ENCODE measurements around the gene MEX3A.

The MEX3A gene

GRCh38 chr1:156102633-156103511 is 20.6 kb upstream of the MEX3A start:
- DNase-seq (ENCODE audit: low read depth): peak; percentile 60

DNA sequence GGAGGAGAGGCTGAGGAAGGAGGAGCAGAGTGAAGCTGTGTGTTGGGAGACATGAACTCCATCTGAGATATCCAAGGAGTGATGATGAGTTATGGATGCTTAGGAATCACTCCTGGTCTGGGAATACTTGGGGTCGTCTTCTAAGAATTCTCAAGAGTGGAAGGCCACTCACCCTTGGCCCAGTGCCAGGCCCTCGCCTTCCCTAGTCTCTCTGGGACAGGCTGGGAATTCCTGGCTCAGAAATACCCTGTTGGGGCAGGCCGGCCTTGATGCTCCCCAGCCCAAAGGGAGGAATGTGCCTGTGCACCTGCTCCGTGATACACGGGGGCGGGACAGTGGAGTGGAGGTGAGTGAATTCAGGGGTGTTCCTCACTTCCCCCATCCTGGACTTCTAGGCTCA is 19.6 kb upstream of the MEX3A start:
- no peak for DNase-seq (ENCODE audit: low read depth)

- no peak for DNase-seq (ENCODE audit: low read depth)
Measured at GRCh38 chr1:156100205-156100995, 18.1 kb upstream of the MEX3A start.

DNA sequence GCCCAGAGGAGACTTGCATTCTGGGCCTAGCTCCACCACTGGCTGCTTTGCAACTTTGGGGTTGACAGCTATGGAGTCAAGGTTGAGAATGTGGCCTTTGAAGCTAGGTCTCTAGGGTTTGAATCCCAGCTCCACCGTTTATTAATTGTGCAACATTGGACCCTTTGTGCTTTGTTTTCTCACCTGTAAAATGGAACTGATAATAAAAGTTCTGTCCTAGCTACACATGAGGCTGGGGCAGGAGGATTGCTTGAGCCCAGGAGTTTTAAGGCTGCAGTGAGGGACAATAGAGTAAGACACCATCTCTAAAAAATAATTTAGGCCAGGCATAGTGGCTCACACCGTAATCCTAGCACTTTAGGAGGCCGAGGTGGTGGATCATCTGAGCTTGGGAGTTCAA is 17.0 kb upstream of the MEX3A start:
- DNase-seq (ENCODE audit: low read depth): no peak

GRCh38 chr1:156098784-156099183 is 16.5 kb upstream of the MEX3A start:
- no peak for DNase-seq (ENCODE audit: low read depth)

DNA sequence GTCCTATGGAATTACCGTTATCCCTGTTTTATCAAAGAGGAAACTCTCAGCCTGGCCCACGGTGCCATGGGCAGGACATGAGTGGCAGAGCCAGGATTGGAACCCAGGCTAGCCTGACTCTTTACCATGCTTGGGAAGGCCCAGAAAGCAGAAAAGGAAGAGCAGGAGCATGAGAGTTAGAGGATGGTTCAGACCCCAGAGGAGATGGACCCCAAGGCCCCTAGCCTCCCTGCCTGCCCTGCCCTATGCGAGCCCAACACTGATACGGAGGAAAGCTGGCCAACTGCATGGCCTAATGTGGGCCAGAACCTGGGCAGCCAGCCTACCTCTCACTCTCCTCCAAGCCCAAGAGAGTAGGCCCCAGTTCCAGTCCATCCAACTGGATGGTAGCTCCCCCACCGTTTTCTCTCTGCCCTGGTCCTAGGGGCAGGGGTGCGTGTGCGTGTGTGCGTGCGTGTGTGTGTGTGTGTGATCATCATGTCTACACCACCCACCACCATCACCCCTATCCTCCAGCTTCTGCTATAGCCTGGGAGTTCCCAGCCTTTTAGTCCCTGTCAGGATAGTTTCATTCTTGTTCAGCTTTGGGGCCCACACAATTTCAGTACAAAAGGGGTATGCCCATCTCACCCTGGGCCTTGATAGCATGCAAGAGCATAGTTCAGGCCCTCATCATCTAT is 15.4 kb upstream of the MEX3A start:
- DNase-seq (ENCODE audit: low read depth): no peak

GRCh38 chr1:156096640-156097391 is 14.6 kb upstream of the MEX3A start:
- peak; percentile 80 for DNase-seq (ENCODE audit: low read depth)

DNA sequence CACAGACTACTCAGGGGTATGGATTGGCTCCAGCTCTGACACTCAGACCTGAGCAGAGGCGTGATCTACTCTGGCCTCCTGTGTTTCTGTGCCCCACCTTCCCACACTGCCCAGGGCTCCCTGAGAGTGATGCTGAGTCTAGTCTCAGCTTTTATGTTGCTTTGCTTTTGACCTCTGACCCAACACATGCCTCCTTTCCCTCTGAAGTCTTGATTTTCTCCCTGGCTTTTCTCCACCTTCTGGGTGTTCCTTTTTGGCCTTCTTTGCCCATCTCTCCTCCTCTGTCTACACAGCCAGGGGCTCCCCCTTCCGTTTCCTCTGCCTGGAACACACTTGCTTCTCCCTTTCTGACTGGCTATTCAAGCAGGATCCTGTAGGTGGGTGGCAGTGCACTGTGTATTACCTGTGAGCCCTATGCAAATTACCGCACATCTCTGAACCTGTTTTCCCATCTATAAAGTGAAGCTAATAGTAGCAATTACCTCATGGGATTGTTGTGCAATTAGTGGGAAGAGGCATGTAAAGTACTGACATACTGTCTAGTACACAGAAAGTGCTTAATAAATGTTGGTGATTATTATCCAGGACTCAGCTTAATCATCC is 13.7 kb upstream of the MEX3A start:
- DNase-seq (ENCODE audit: low read depth): no peak

DNA sequence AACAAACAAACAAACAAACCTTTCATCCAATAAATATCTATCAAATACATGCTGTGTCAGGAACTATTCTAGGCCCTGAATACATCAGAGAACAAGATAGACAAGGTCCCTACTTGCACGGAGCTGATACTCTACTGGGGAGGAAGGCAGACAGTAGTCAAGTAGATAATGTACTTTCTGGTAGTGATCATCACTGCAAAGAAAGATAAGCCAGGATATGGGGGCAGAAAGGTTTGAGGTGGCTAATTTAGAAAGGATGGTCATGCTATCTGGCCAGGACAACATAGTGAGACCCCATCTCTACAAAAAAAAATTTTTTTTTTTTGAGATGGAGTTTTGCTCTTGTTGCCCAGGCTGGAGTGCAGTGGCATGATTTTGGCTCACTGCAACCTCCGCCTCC is 9.3 kb upstream of the MEX3A start:
- no peak for DNase-seq (ENCODE audit: low read depth)

DNA sequence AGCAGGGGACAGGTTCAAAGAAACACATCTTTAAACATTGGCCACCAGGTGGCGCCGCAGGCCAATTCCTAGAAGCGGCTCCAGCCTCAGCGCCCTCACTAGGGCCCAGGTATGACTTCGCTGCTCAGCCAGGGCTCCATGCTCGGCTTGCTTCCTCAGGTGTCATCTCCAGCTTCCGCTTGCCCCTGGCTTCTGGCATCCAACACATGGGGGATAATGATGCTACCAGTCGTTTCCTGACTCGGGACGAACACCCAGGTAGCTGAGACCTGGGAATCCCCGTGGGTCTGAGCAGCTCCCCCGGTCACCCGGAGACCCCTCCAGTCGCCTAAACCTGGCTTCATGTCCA is 8.5 kb upstream of the MEX3A start:
- peak; percentile 64 for DNase-seq (ENCODE audit: low read depth)

- no peak for DNase-seq (ENCODE audit: low read depth)
Measured at GRCh38 chr1:156090138-156090839, 8.0 kb upstream of the MEX3A start.

GRCh38 chr1:156089704-156090103 is 7.4 kb upstream of the MEX3A start:
- no peak for DNase-seq (ENCODE audit: low read depth)

DNA sequence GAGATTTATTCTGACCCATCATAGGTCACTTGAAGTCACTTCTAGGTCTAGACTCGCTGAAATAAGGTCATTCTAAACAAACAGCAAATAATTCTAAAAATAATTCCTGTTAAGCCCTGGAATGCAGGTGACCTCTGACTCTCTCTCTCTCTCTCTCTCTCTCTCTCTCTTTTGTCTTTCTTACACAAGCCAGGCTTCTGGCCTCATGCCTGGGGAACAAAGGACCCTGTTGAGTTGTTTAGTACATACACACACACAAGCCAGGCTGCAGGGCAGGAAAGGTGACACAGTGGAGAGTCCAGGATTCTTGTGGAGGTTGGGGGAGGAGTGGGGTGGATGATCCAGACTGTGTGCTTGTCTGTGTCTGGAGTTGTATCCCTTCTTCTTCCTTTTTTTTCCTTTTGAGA is 4.0 kb upstream of the MEX3A start:
- DNase-seq (ENCODE audit: low read depth): no peak

DNA sequence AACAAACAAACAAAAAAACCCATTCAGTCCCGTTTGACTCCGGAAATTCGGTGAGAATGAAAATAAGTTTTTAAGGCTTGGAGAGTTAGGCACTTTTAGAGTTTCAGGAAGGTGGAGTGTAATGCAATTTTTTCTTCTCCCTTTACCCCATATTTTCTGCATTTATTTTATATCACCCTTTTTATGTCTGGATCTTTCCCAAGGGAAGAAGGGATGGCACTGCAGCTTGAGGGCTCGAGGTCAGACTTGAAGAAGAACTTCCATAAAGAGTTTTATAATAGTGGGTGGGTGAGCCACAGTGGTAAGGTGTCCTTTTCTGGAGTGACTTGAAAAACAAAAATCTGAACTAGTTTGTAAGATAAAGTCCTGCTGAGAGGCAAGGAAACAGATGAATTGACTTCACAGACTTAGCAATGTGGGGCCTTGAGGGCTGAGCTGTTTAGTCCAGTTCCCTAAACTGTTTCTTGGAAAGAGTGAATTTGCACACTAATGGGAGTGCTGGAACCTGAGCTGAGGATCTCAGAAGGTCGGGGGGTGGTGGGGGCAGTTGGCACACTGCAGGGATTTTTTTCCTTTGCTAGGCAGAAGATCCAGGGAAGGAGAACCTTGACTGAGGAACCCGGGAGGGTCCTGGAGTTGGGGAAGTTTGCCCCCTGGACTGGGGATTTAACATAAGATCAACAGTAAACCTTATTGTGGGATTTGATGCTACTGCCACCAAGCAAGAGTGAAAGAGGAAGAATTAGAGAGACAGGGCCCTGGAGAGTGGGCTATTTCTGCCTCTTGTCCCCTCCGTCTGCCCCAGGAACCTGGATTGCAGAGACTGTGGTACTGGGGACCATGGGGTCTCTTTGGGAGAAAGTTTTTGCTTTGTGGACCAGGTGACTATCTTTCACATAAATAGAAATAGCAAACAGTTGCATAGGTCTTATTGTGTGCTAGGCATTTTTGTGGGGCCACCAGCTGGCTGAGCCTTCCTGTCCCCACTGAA is 1.8 kb upstream of the MEX3A start:
- DNase-seq (ENCODE audit: low read depth): no peak

GRCh38 chr1:156081917-156082308 is 352 bp downstream of the MEX3A start:
- DNase-seq (ENCODE audit: low read depth): no peak

DNA sequence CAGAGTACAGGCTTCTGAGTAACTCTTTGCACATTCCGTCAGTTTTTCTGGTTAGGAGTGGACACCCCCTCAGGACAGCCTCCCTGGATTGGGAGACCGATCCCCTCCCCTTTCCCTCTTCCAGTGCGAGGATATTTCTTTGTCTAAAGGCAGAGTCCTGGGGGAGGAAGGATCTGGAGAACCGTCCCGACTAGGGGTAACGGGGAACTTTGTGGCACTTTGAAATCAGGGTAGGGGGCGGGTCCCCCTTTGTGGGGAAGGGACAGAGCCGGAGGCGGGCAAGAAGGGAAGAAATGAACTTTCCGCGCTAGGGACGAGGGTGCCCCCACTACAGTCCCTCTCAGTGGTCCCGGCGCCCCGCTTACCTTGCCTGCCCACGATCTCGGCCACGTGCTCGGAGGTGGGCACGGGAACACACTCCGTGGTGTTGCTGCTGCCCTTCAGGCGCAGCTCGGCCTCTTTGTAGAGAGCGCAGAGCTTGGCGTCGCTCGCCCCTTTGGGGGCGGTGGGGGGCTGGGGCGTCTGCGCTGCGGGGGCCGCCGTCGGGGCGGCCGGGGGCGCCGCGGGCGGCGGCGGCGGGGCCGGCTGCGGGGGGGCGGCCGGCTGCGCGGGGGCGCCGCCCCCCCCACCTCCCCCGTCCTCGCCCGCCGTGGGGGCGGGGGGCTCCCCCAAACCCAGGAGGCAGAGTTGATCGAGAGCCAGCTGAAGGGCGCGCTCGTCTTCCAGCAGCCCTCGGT is 917 bp downstream of the MEX3A start:
- DNase-seq (ENCODE audit: low read depth): no peak

DNA sequence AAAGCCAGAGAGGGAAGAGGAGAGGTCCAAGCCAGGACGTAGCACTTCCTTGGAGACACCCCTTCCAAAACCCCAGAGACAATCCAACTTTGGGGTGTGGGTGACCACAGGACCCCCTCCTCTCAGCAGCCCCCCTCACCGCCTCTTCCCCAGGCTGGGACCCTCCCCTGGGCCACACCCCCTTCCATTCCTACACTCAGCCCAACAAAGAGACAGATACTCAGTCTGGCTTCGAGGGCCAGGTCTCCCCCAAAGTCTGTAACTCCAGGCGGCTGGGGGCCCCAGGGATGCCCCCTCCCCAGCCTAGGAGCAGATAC is 1.4 kb downstream of the MEX3A start:
- no peak for DNase-seq (ENCODE audit: low read depth)

- no peak for DNase-seq (ENCODE audit: low read depth)
Measured at GRCh38 chr1:156080241-156080862, 1.9 kb downstream of the MEX3A start.

- no peak for DNase-seq (ENCODE audit: low read depth)
Measured at GRCh38 chr1:156079762-156080161, 2.5 kb downstream of the MEX3A start.
